Midbrain (tissue), 1 donor: ENCODE results near the gene ALG1L2.
"Not testable (repeated sequence)": the region's sequence is repeated elsewhere in the genome, so short reads cannot be mapped to it uniquely, and the experiment has no call there.

Source experiments
- DNase-seq: peaks from one replicate; lab custom pipeline; 2025; lab: John Stamatoyannopoulos, UW

ALG1L2 gene

DNA sequence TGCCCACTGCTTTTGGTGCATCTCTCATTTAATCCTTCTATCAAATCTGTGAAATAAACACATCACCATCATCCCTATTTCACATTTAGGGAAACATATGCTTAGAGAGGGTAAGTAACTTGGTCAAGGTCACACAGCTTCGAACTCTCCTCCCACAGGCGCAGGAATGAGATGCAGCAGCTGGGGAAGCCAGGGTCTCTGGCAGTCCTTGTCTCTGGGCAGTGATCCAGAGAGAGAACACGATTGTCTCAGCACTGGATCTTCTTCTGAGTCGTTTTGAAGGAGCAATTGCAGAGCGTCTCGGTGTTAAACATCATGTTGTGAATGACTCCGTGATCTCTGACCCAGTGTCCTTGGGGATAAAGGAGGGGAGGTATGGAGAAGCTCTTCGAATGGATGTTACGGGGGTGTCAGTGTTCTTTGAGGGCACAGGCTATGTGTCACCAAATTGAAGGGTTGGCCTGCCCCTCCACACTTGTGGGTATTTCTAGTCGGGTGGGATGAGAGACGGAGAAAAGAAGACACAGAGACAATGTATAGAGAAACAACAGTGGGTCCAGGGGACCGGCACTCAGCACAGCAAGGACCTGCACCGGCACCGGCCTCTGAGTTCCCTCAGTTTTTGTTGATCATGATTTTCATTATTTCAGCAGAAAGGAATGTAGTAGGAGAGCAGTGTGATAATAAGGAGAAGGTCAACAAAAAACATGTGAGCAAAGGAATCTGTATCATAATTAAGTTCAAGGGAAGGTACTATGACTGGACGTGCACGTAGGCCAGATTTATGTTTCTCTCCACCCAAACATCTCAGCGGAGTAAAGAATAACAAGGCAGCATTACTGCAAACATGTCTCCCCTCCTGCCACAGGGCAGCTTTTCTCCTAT is 41.5 kb downstream of the ALG1L2 start:
- not testable (repeated sequence) for DNase-seq

DNA sequence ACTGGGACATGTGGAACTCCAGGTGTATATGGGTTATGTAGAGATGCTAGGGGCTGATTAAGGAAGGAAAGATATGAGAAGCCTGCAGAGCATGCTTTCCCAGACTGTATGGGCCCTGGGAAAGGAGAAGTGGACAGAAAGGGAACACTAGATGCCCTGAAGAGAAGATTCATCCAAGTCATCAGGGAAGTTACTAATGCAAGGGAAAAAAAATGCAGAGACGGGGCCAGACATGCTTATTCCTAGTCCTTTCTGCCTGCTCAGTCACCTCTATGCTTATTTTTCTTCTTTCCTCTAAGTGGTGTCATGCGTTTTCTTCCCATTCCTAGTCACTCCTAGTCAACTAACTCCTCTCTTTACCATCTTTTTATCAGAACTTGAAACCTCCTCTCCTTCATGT is 43.8 kb downstream of the ALG1L2 start:
- not testable (repeated sequence) for DNase-seq

DNA sequence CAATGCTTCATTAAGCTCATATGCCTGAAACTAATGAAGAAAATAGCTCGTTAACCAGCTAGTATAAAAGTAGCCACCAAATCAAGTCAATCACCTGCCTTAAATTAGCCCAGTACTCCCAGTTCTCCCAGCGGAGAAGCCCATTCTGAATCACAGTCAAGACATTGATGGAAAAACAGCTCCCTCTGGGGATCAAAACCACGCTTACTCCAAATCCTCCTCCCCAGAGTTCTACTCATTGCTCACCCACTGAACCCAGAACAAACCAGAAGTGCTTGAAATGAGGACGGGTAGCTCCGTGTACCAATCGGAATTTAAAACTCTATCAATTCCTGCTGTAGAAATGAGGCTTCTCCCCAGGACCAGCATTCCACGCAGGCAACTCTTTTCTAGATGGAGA is 54.7 kb downstream of the ALG1L2 start:
- not testable (repeated sequence) for DNase-seq

DNA sequence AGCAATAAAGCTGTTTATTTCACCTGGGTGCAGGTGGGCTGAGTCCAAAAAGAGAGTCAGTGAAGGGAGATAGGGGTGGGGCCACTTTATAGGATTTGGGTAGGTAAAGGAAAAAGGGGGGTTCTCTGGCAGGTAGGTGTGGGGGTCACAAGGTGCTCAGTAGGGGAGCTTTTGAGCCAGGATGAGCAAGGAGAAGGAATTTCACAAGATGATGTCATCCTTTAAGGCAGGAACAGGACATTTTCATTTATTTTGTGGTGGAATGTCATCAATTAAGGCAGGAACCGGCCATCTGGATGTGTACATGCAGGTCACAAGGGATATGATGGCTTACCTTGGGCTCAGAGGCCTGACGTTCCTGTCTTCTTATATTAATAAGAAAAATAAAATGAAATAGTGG is 56.1 kb downstream of the ALG1L2 start:
- not testable (repeated sequence) for DNase-seq

DNA sequence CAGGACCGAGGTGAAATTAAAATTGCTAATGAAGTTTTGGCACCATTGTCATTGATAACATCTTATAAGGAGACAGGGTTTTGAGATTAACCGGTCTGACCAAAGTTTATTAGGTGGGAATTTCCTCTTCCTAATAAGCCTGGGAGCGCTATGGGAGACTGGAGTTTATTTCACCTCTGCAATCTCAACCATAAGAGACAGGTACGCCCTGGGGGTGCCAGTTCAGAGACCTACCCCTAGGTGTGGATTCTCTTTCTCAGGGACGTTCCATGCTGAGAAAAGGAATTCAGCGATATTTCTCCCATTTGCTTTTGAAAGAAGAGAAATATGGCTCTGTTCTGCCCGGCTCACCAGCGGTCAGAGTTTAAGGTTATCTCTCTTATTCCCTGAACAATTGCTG is 57.4 kb downstream of the ALG1L2 start:
- DNase-seq: not testable (repeated sequence)

DNA sequence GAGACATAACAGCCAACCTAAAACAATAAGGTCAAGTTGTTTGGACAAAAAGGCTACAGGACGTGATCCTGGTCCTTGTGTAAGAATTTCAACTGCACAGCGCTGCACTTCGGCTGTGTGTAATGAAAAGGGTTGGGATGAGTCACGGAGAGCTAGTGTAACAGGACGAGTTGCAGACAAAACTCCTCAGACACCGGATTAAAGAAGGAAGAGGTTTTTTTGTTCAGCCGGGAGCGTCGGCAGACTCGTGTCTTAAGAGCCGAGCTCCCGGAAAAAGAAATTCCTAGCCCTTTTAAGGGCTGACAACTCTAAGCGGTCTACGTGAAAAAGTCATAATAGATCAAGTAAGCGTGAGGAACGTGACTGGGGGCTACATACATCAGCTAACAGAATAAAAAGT is 59.1 kb downstream of the ALG1L2 start:
- not testable (repeated sequence) for DNase-seq

DNA sequence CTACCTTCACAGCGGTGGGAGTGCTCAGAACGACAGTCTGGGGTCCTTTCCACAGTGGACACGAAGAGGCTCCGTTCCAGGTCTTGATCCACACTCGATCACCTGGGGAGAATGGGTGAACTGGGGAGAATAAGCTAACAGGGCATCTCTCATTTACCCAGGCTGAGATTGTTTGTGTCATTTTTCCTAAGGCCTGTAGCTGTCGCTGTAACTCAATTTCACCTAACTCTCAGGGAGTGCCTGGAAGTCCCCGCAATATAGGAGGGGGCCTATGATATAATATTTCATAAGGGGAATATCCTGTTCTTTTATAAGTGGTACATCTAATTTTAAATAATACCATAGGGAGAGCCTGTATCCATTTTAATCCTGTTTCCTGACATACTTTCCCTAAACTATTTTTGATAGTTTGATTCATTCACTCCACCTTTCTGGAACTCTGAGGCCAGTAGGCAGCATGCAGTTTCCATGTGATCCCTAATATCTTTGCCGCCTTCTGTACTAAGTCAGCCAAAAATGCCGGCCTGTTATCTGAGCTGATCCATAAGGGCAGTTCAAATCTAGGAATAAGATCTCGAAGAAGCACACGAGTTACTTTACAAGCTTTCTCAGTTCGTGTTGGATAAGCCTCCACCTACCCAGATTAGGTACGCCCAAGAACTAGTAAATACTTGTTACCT is 62.2 kb downstream of the ALG1L2 start:
- not testable (repeated sequence) for DNase-seq

DNA sequence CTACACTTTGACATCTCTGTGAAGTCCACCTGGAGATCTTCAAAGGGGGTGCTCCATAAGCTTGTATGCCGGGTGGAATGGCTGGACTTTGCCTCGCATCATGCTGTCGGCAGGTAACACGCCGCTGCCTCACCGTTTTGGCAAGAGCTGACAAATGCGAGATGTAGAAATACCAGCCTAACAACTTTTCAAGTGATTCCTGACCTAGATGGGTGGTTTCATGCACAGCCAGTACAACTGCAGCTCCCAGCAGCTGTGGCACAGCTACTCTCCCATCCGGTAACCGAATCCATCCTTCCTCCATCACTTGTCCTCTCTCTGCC is 62.7 kb downstream of the ALG1L2 start:
- DNase-seq: not testable (repeated sequence)

DNA sequence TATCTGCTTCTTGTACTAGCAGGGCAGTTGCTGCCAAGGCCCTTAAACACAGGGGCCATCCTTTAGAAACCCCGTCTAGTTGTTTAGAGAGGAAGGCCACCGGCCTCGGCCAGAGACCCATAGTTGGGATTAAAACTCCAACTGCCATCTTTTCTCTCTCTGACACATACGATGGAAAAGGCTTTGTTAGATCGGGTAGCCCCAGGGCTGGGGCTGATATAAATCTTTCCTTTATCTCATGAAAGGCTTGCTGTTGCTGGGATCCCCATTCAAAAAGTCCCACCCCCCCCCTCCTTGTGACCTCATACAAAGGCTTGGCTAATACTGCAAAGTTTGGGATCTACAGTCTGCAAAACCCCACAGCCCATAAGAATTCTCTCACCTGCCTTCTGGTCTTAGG is 63.8 kb downstream of the ALG1L2 start:
- DNase-seq: not testable (repeated sequence)

DNA sequence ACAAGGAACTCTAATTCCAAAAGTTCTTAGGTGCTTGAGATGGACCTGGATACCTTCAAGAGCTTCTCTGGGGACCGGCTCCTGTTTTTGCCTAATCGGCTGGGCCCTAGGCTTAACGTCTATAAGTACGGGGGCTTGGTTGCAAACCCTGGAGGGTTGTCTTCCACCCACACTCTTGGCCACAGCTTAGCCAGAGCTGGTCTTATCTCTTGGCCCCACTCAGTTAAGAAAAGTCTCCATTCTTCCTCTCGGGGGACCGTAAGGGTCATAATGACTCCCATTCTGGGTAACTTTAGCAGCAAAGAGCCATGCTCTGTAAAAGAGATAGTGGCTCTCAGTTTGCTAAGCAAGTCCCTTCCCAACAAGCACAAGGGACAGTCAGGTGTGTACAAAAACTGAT is 64.8 kb downstream of the ALG1L2 start:
- DNase-seq: not testable (repeated sequence)
